Measurements from ENCODE around the gene TAAR8.
A peak's percentile ranks its signal among the peaks of the same experiment; 100 is the strongest.

Gene TAAR8, protein sequence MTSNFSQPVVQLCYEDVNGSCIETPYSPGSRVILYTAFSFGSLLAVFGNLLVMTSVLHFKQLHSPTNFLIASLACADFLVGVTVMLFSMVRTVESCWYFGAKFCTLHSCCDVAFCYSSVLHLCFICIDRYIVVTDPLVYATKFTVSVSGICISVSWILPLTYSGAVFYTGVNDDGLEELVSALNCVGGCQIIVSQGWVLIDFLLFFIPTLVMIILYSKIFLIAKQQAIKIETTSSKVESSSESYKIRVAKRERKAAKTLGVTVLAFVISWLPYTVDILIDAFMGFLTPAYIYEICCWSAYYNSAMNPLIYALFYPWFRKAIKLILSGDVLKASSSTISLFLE

DNA sequence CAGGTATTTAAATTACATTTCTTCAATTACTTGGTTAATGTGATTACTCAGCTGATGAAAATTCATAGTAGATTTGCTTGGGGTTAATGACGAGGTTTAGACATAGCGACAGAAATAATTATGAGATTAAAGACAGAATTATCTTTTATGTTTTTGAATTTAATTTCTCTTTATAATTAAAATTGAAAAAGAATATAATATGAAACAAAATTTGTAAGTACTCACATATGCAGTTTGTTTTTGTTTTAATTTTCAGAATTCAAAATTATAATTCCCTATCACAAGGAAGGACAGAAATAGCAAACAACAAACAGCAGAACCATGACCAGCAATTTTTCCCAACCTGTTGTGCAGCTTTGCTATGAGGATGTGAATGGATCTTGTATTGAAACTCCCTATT, at the start of gene TAAR8:
TSS of gene TAAR8 (plus strand) at position 301 of the 400 bp plus-strand sequence. CDS start at position 322, 21 bp downstream.
- no peak for DNase-seq
- in situ Hi-C loops (cut with MboI; ENCODE audit: low pct_unique_long_range_greater_than_20kb, low sequenced_read_pairs), result no loop called here

DNA sequence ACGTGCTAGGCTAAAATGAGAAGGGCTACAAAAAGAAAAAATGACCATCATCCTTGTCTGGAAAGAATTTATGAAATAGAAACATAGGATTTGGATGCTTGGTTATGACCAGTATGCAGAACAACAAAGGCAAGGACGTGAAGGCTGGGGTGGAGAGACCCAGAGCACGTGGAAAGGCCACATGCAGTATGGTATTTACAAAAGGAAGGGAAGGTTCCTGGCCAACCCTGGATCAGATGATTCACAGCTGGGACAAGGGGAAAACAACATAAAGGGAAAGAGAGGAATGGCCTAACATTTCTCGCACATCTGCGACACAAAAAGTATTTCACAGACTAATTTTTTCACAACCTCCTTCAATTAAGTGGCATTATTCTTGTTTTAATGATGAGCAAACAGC, 47.7 kb upstream of the TAAR8 start:
- no peak for DNase-seq
- in situ Hi-C loops (cut with MboI; ENCODE audit: low pct_unique_long_range_greater_than_20kb, low sequenced_read_pairs), result no loop called here

DNA sequence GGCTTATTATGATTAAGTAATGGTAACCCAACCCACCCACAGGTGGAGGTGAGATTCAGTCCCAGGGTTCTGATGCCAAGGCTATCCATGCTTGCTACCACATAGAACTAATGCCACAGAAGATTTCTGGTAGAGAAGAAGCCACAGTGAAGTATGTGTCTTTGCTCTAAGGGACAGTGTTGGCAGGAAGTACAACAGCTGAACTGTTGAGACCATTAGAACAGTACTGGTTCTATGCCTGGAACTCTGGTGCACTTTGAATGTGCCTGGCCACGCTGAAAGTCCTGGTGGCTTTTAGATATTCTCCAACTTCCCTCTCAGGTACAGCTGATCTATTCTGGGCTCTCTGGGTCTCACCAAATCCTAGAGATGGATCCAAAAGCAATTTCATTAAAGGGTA, 47.3 kb upstream of the TAAR8 start:
- in situ Hi-C loops (cut with MboI; ENCODE audit: low pct_unique_long_range_greater_than_20kb, low sequenced_read_pairs), result no loop called here
- DNase-seq, result no peak

DNA sequence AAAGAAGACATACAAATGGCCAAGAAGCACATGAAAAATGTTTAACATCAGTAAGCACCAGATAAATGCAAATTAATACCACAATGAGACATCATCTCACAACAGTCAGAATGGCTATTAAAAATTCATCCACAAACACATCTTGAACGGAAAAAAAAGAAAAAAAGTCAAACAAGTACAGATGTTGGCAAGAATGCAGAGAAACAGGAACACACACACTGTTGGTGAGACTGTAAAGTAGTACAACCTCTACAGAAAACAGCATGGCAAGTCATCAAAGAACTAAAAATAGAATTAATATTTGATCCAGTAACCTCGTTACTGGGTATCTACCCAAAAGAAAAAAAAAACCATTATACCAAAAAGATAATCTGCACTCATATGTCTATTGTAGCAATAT, 46.0 kb upstream of the TAAR8 start:
- no peak for DNase-seq
- in situ Hi-C loops (cut with MboI; ENCODE audit: low pct_unique_long_range_greater_than_20kb, low sequenced_read_pairs), result no loop called here

DNA sequence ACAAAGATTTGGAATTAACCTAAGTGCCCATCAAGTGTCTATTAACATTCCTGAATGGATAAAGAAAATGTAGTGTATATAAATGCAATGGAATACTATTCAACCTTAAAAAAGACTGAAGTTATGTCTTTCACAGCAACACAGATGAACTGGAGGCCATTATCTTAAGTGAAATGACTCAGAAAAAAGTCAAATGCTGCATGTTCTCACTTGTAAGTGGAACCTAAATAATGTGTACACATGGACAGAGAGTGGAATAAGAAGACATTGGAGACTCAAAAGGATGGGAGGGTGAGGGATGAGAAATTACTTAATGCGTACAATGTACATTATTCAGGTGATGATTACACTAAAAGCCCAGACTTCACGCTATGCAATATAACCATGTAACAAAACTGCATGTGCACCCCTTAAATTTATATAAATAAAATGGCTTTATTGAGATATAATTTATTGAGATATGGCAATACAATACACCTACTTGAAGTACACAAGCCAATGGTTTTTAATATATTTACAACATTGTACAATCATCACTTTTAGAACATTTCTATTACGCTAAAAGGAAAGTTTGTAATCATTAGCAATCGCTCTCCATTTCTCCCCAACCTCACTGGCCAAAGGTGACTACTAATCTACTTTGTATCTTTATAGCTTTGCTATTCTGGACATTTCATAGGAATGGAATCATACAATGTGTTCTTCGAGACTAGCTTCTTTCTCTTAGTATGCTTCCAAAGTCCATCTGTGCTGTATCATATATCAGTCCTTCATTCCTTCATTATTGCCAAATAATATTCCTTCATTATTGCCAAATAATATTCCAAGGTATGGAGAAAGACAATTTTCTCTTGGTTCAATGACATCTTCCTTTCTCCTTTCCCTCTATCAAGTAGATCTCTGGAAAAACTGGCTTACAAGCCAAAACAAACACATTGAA, 45.3 kb upstream of the TAAR8 start:
- in situ Hi-C loops (cut with MboI; ENCODE audit: low pct_unique_long_range_greater_than_20kb, low sequenced_read_pairs), result no loop called here
- DNase-seq, result no peak

DNA sequence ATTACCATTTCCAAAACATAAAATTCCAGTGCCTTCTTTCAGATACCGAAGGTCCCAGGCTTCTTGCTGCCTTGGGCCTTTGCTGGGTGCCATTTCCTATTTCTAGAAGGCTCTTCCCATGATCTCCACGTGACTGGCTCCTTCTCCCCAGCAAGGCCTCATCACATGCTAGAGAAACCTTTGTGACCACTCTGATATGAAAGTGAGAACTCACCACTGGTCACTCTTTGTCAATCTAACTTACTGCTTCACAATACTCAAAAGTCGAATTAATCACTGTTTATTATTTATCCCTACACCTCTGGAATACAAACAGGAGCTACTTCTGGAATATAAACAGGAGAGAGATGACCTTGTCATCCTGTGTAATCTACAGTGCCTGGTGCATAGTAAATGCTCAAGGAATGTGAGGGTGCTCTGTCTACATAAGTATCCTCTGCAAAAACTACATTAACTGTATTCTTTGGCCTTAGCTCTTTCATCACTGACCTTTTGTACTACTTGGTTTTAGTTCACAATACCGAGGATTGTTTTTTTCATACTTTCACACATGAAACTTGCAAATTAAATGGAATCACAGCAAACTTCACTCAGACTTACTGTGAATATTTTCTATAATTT, 41.2 kb upstream of the TAAR8 start:
- in situ Hi-C loops (cut with MboI; ENCODE audit: low pct_unique_long_range_greater_than_20kb, low sequenced_read_pairs), result no loop called here
- no peak for DNase-seq

DNA sequence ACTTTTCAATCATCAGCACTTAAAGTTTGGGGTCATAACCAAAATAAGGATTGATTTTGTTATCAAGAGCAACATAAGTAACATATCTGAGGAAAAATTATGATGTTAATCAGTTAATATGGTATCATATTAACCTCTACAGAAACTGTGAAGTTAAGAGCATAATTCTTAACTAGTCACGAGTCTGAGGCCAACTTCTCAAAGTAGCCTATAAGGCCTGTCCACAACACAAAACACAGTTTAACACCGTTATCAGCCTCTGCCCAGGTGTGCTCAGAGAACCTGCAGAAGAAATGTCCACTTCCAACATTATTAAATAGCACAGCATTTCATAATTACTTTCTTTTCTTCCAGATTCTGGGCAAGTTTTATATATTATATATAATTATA, 40.6 kb upstream of the TAAR8 start:
- in situ Hi-C loops (cut with MboI; ENCODE audit: low pct_unique_long_range_greater_than_20kb, low sequenced_read_pairs), result no loop called here

DNA sequence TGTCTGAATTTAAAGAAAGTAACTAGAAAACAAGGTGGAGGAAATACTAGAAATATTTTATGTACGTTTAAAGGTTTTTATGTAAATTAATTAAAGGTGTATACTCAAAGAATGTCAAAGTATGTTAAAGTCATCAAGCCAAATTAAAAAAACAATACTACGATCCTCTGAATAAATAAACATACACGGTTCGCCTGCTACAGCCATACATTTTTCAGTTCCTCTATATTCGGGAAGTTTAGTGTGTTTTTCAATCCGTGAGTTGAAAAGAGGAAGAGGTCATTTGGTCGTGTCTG, 40.2 kb upstream of the TAAR8 start:
- in situ Hi-C loops (cut with MboI; ENCODE audit: low pct_unique_long_range_greater_than_20kb, low sequenced_read_pairs), result no loop called here
- no peak for DNase-seq

More for the DNA sequence above, 40.6 kb upstream of the TAAR8 start:
- no peak for DNase-seq

DNA sequence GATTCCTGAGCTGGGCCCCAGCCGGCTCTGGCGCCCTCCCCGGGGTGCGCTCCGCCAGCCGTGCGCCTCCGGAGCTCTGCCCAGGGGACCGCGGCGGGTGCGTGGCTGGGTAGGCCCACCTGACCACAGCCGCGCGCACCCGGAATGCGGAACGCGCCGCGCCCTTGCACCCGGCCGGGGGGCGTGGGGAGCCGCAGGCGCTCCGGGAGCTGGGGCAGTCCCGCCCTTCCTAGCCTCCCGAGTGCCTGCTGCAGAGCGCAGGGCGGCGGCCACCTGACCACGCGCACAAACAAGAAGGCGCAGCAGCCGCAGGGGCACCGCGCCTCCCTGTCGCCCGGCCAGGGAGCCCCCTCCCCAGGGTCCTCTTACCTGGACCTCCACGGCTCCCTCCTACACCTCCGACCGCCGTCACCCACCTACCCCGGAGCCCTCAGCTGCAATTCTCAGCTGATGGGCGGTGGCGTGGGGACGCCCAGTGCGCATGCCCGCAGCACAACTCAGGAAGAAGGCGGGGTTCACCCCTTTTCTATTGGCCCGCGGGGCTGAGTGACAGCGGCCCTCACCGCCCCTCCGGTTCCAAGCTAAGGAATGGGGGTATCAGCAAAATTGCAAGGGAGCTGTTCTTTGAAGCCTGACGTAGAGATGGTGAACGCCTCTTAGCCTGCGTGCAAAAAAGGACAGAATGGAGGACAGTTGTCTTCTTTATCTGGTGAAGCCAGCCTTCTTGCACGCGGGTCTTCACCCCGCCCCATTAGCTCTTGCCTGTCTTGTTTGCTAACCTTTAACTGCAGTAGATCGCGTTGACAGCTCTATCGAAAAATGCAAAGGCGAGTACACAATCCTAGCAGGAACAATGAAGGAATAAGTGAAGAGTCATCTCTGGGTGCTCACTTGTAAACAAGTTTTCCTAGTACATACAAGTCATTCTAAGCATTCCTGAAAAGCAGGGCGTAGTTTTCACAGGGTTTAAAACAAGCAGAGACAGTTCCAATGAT, 39.5 kb upstream of the TAAR8 start, which contains the start of gene STX7:
TSS of gene STX7 (minus strand) at position 479 of the 995 bp plus-strand sequence. CDS start 9,586 bp downstream, outside the sequence.
- in situ Hi-C loops (cut with MboI; ENCODE audit: low pct_unique_long_range_greater_than_20kb, low sequenced_read_pairs), result no loop called here
- DNase-seq, result peak; percentile 94

DNA sequence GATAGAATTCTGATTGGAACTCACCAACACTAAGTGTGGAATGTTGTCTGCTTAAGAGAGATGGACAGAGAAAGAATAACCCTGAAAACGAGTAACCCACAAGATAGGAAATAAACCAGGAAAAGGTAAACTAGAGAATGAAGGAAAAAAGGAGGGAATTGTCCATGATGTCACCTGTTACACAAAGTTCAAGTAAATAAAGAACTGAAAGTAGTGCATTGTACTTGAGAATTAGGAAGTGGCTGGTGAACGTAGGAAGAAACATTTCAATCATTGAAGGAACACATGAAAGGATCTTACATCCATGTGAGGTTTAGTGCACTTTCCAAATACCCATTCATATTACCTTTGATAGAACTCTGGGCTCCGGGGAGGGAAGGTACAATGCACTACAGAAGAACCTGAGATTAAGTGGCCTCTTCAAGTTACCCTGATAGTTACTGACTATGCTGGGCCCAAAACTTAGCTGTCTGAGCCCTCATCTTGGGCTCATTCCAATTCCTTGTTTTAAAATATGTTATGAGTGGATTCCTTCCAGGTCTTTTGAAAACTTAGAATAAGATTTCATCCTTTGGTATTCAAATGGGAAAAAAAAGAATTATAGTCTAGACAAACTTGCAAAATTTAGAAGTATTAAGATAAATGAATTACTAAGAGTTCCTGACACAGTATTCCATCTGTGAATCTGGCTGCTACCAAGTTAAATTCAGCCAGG, 38.5 kb upstream of the TAAR8 start:
- in situ Hi-C loops (cut with MboI; ENCODE audit: low pct_unique_long_range_greater_than_20kb, low sequenced_read_pairs), result no loop called here

DNA sequence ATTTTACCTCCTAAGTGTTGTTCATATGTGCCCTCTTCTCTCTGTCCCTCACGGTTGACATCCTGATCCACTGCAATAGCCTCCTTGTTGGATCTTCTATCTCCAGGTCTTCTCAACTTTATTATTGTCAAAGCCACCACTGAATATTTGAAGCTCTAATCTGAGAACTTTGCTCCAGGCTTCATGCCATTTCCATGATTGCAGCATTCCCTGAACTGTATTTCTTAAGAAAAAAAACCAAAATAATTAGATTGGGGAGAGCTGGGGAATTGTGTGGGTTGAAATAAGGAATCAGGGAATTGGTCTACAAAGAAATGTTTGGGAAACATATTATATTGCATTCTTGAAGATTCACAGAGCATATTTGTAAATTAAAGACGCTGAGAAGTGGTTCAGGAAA, 37.1 kb upstream of the TAAR8 start:
- in situ Hi-C loops (cut with MboI; ENCODE audit: low pct_unique_long_range_greater_than_20kb, low sequenced_read_pairs), result no loop called here
- DNase-seq, result no peak

More for the DNA sequence above, 38.5 kb upstream of the TAAR8 start:
- no peak for DNase-seq

DNA sequence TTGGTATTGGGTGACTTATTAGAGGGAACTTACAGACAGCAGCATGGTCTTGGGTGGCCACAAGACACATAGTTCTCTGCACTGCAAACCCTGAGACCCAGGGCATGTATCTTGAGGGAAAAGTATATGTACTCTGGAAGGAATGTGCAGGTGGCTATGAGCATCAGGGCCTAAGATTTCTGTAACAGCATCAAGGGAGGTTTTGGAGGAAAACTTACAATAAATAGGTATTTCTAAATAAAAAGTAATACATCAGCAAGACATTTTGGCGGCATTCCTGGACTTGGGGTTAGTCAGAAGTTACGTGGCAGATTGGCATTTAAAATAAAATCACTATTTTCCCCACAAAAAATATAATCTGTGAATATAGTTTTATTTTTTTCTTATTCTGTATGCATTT, 31.5 kb upstream of the TAAR8 start:
- in situ Hi-C loops (cut with MboI; ENCODE audit: low pct_unique_long_range_greater_than_20kb, low sequenced_read_pairs), result no loop called here
- no peak for DNase-seq

DNA sequence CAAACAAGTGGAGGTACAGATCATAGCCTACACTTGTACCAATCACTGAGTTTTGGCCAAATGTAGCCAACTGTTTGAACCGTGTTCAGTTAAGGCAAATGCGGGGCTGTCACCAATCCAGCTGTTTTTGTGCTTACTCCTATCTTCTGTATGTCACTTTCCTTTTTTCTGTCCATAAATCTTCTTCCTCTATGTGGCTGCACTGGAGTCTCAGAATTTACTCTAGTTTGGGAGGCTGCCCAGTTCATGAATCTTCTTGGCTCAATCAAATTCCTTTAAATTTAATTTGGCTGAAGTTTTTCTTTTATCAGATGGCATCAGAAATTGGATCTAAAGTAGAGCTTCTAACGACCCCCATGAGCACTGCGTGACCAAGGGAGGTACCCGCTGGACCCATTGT, 27.8 kb upstream of the TAAR8 start:
- DNase-seq, result no peak
- in situ Hi-C loops (cut with MboI; ENCODE audit: low pct_unique_long_range_greater_than_20kb, low sequenced_read_pairs), result loop anchor here (25.0 kb wide), 1 partner anchor 263 kb away; the partner anchor contains the start of gene SLC18B1

DNA sequence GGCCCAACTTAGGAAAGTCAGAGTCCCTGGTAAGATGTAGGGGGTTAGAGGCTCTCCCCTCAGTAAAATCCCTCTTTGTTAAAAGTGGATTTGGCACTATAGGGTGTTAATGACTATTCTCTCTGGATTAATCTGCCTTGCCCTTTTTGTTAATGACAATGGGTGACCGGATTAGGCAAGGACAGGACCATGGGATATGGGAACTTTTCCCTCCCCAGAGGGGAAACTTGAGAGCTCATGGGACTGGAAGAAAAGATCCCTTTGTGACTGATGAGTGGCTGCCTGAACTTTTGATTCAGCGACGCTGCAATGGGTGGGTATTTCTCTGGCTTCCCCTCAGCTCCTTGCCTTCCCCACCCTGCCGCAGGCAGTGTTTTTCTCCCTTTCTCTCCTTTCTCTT, 26.6 kb upstream of the TAAR8 start:
- in situ Hi-C loops (cut with MboI; ENCODE audit: low pct_unique_long_range_greater_than_20kb, low sequenced_read_pairs), result loop anchor here (25.0 kb wide), 1 partner anchor 261 kb away; the partner anchor contains the start of gene SLC18B1
- DNase-seq, result no peak

DNA sequence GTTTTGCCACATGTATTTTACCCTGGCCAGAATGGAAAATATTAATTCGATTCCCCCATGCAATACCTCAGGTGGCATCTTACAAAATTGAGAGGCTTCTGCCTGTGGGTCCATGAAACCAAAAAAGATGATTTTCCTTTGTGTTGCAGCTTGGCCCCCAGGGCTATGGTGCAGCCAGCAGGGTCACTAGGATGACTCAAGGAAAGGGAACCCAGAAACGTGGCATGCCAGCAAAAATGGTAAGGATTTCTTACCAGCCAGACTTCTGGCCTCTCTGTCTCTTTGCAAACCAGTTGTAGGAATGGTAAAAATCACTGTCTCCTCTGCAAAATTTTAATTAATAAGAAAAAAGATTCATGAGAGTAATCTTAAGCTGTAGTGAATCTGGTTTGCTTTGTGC, 26.0 kb upstream of the TAAR8 start:
- in situ Hi-C loops (cut with MboI; ENCODE audit: low pct_unique_long_range_greater_than_20kb, low sequenced_read_pairs), result loop anchor here (25.0 kb wide), 1 partner anchor 261 kb away; the partner anchor contains the start of gene SLC18B1

DNA sequence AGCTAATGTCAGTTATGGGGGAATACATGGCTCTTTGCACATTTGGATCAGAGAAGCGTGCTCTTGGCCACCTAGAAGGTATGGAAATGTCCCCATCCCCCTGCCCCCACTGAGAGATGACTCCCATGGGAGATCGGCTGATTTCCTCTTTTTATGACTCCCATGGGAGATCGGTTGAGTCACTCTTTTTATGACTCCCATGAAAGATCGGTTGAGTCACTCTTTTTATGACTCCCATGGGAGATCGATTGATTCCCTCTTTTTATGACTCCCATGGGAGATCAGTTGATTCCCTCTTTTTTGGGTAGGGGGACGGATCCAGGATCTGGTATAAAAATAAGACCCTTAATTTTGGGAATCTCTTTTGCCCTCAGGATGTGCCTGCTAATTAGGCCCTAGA, 24.7 kb upstream of the TAAR8 start:
- in situ Hi-C loops (cut with MboI; ENCODE audit: low pct_unique_long_range_greater_than_20kb, low sequenced_read_pairs), result loop anchor here (25.0 kb wide), 1 partner anchor 260 kb away; the partner anchor contains the start of gene SLC18B1
- no peak for DNase-seq

More for the DNA sequence above, 26.0 kb upstream of the TAAR8 start:
- no peak for DNase-seq

DNA sequence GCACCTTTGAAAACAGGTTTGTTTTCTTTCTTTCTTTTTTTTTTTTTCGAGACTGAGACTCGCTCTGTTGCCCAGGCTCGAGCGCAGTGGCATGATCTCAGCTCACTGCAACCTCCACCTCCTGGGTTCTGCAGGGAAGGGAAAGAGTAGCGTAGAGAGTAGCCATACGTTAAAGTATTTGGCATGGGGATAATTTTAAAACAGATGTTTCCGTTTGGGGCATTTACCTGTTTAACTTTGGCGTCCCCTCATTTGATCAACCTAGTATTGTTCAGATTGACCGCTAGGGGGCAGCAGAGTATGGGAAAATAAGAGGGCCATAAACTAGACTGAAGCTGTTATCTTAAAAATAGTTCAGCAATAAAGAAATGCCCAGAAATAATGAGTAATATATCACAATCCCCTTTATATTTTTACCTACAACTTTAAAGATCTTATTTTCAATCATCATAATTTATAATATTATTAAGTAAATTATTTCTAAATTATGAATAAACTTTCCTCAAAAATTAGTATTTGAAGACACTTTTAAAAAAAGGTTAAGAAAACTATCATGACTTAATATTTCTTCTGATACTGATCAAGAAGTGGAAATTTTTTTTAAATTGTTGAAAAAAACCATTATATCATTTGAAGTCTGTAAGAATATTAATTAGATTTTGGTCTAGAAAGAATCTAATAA, 22.0 kb upstream of the TAAR8 start:
- in situ Hi-C loops (cut with MboI; ENCODE audit: low pct_unique_long_range_greater_than_20kb, low sequenced_read_pairs), result loop anchor here (25.0 kb wide), 1 partner anchor 257 kb away; the partner anchor contains the start of gene SLC18B1
- DNase-seq, result peak; percentile 65

Data from KBM-7 (cell line).